ENCODE data around the gene SLC8A2.

Gene SLC8A2

GRCh38 chr19:47481460-47482052 lies 9.9 kb upstream of the SLC8A2 start:
- TF ChIP-seq CTCF (IDR thresholded peaks at IDR 0.05; ENCODE audit: control insufficient read depth, extremely low read depth, insufficient read depth), result no peak
- H3K4me3 ChIP-seq (ENCODE audit: low read depth, low read length), result no peak overlapping the region
- no peak for DNase-seq (ENCODE audit: low read depth)

GRCh38 chr19:47480658-47481057 lies 9.0 kb upstream of the SLC8A2 start:
- TF ChIP-seq CTCF (IDR thresholded peaks at IDR 0.05; ENCODE audit: control insufficient read depth, extremely low read depth, insufficient read depth), result no peak
- no peak overlapping the region for H3K4me3 ChIP-seq (ENCODE audit: low read depth, low read length)
- no peak for DNase-seq (ENCODE audit: low read depth)

- no peak overlapping the region for H3K4me3 ChIP-seq (ENCODE audit: low read depth, low read length)
- no peak for DNase-seq (ENCODE audit: low read depth)
- no peak for TF ChIP-seq CTCF (IDR thresholded peaks at IDR 0.05; ENCODE audit: control insufficient read depth, extremely low read depth, insufficient read depth)
Measured at GRCh38 chr19:47479701-47480503, 8.2 kb upstream of the SLC8A2 start.

DNA sequence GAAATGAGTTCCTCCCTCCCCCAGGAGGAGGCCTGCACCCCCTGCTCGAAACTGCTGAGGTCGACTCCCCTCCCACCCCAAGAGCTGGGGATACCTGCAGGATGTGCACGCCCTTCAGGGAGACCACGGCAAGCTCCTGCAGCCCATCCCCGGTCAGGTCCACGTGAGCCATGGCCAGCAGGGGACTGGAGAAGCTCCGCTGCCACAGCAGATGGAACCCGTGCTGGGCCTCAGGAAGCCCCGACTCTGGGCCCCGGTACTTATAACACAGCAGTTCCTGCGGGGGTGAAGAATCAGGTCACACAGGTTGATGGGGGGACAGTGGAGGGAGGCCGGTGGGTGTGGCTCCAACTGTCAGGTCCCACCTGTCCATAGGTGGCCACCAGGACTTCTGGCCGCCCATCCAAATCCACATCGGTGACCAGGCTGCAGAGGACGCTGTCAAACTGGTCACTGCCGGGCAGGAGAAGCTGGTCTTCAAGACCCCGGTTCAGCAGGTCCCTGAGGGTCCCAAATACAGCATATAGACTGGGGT lies 4.8 kb upstream of the SLC8A2 start:
- no peak for DNase-seq (ENCODE audit: low read depth)
- TF ChIP-seq CTCF (IDR thresholded peaks at IDR 0.05; ENCODE audit: control insufficient read depth, extremely low read depth, insufficient read depth), result no peak
- no peak overlapping the region for H3K4me3 ChIP-seq (ENCODE audit: low read depth, low read length)

DNA sequence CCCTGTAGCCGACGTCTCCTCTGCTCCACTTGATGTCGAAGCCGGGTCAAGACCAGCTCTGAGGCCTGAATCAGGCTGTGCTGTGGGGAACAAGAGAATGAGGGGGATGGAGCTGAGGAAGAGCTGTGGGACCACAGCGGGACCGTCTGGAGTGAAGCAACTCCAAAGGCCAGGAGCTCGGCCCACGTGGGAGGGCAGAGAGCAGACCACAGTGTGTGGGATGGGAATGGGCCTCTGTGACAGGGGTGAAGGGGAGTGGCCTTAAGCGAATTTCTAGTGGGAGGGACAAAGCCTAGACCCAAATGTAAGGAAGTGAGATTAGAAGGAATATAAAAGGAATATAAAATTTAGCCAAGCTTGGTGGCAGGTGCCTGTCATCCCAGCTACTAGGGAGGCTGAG lies 3.8 kb upstream of the SLC8A2 start:
- TF ChIP-seq CTCF (IDR thresholded peaks at IDR 0.05; ENCODE audit: control insufficient read depth, extremely low read depth, insufficient read depth), result no peak
- DNase-seq (ENCODE audit: low read depth), result no peak
- H3K4me3 ChIP-seq (ENCODE audit: low read depth, low read length), result no peak overlapping the region

DNA sequence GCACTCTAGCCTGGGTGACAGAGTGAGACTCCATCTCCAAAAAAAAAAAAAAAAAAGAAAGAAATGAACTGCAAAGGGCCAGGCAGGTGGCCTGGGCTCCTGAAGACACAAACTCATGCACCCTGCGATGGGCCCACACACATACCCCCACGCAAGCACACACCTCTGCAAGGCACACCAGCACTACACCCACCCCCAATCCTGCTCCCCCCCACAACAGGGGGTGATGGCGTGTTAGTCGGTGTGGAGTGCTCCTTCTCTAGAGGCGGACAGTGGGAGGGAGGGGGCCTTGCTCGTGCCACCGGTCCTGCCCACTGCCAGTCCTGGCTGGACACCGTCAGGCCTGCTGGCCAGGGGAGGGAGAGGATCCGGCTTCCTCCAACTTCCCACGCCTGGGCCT lies 1.6 kb upstream of the SLC8A2 start:
- TF ChIP-seq CTCF (IDR thresholded peaks at IDR 0.05; ENCODE audit: control insufficient read depth, extremely low read depth, insufficient read depth), result no peak
- H3K4me3 ChIP-seq (ENCODE audit: low read depth, low read length), result no peak overlapping the region
- DNase-seq (ENCODE audit: low read depth), result no peak
